Measurements from ENCODE around the gene DLGAP1.

The DLGAP1 gene

DNA sequence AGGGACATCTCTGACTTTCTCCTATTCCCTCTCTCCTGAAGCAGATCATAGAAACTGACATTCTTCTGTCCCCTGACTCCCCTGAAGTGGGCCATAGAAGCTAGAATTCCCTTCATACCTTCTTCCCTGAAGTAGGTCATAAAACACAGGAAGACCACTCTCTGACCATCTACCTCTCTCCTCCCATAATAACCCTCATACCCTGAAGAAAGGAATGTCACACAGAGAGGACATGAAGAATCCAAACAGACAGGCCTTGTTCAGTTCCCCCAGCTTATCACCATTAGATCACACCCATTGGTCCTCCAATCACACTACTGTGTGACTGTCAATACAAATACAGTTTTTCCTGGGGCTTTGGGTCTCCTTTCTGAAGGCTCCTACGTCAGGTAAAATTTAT, 347.1 kb downstream of the DLGAP1 start:
- TF ChIP-seq, protein P1, sequence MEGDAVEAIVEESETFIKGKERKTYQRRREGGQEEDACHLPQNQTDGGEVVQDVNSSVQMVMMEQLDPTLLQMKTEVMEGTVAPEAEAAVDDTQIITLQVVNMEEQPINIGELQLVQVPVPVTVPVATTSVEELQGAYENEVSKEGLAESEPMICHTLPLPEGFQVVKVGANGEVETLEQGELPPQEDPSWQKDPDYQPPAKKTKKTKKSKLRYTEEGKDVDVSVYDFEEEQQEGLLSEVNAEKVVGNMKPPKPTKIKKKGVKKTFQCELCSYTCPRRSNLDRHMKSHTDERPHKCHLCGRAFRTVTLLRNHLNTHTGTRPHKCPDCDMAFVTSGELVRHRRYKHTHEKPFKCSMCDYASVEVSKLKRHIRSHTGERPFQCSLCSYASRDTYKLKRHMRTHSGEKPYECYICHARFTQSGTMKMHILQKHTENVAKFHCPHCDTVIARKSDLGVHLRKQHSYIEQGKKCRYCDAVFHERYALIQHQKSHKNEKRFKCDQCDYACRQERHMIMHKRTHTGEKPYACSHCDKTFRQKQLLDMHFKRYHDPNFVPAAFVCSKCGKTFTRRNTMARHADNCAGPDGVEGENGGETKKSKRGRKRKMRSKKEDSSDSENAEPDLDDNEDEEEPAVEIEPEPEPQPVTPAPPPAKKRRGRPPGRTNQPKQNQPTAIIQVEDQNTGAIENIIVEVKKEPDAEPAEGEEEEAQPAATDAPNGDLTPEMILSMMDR (IDR thresholded peaks at IDR 0.05): no peak

DNA sequence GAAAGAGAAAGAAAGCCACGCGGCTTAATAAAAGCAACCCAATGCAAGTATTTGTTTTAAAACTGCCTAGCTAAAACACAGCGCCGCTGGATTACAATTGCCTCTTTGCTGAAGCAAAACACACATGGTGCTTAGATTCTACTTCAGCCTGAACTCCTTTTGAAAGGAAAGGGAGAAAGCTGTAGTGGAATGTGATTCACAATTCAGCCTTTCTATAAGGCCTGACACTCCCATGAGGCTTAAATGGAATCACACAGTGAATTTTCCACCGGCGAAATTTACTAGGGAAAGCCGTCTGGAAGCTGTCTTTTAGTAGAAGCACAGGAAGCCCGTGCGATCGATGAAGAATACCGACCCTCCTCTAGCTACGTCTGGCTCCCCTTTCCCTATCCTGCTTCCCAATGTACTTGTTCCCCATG, 348.0 kb downstream of the DLGAP1 start:
- TF ChIP-seq, protein P1 (IDR thresholded peaks at IDR 0.05): no peak
- Histone ChIP-seq H3K27me3 (no peaks in the 10 kb centered on the region), H3K36me3 (no peaks in the 10 kb centered on the region), H3K9me3 (no peaks in the 10 kb centered on the region), H3K4me1 (ENCODE audit: control insufficient read depth in 1 of 2, insufficient read depth in 1 of 2, low read depth in 1 of 2, low read length in 1 of 2) (no peaks in the 10 kb centered on the region), H3K4me3 (ENCODE audit: low read depth in 1 of 2, low read length in 1 of 2) (no peak overlapping the region), H3K27ac (no peak overlapping the region)

More for the DNA sequence above, 347.1 kb downstream of the DLGAP1 start:
- Histone ChIP-seq H3K27me3 (no peaks in the 10 kb centered on the region), H3K4me3 (ENCODE audit: low read depth in 1 of 2, low read length in 1 of 2) (no peak overlapping the region), H3K27ac (no peak overlapping the region), H3K36me3 (no peaks in the 10 kb centered on the region), H3K4me1 (ENCODE audit: control insufficient read depth in 1 of 2, insufficient read depth in 1 of 2, low read depth in 1 of 2, low read length in 1 of 2) (no peaks in the 10 kb centered on the region), H3K9me3 (no peaks in the 10 kb centered on the region)

DNA sequence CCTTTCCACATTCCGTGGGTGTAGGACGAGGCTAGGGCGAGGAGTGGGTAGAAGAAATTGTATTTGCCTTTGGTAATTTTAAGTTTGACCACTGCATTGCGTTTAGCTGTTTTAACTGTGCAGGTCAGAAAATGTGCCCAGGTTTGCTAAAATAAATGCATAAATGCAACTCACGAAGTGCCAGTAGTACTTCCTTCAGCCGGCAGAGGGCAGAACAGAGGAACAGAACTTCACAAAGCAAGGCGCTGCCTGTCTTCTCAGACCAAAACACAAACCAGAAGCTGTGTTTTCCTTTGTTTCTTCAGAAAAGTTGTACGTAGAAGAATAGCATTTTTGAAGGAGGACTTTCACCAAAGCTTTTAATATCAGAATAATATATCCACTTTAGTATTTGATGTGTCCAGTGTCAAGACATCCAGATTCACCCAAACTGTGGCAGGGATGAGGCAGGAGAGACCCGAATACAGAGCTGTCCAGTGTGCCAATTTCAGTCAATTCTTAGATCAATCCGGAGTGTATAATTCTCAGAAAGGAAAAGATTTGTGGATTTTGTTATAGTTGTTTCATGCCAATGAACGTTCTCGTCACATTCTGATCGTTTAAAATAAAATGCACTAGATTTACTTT, 348.6 kb downstream of the DLGAP1 start:
- Histone ChIP-seq H3K36me3 (no peaks in the 10 kb centered on the region), H3K4me1 (ENCODE audit: control insufficient read depth in 1 of 2, insufficient read depth in 1 of 2, low read depth in 1 of 2, low read length in 1 of 2) (no peaks in the 10 kb centered on the region), H3K4me3 (ENCODE audit: low read depth in 1 of 2, low read length in 1 of 2) (no peak overlapping the region), H3K27ac (no peak overlapping the region), H3K27me3 (no peaks in the 10 kb centered on the region), H3K9me3 (no peaks in the 10 kb centered on the region)
- TF ChIP-seq, protein P1 (IDR thresholded peaks at IDR 0.05): no peak

DNA sequence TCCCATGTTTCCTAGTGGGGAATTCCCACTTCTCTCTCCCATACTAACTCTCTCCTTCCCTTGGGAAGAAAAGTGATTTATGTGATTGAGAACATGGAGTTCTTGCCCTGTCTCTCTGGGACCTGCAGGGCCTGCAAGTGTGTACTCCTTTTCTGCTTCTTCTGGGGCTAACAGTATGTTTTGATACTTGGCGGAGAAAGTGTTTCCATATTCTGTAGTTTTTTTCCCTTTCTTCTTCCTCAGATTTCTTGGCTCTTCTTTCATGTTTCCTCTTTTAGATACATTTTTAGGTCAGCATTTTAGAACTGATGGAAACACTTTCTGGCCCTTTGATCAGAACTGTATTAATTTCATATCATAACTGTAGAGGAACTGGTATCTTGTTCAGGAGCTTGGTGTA, 352.2 kb downstream of the DLGAP1 start:
- Histone ChIP-seq H3K4me1 (ENCODE audit: control insufficient read depth in 1 of 2, insufficient read depth in 1 of 2, low read depth in 1 of 2, low read length in 1 of 2) (no peaks in the 10 kb centered on the region), H3K27ac (no peak overlapping the region), H3K27me3 (no peaks in the 10 kb centered on the region), H3K9me3 (no peaks in the 10 kb centered on the region), H3K4me3 (ENCODE audit: low read depth in 1 of 2, low read length in 1 of 2) (no peak overlapping the region), H3K36me3 (no peaks in the 10 kb centered on the region)
- TF ChIP-seq, protein P1 (IDR thresholded peaks at IDR 0.05): no peak

DNA sequence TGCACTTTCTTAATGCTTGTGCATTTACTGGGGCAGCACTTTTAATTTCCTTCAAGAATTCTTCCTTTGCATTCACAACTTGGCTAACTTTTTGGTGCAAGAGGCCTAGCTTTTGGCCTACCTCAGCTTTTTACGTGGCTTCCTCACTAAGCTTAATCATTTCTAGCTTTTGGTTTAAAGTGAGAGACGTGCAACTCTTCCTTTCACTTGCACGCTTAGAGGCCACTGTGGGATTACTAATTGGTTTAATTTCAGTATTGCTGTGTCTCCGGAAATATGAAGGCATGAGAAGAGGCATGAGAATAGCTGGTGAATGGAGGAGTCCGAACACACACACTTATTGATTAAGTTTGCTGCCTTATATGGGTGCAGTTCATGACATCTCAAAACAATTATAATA, 354.1 kb downstream of the DLGAP1 start:
- H3K4me3 ChIP-seq (ENCODE audit: low read depth in 1 of 2, low read length in 1 of 2): no peak overlapping the region
- no peaks in the 10 kb centered on the region for H3K9me3 ChIP-seq
- no peaks in the 10 kb centered on the region for H3K27me3 ChIP-seq
- no peak overlapping the region for H3K27ac ChIP-seq
- H3K36me3 ChIP-seq: no peaks in the 10 kb centered on the region
- TF ChIP-seq, protein P1 (IDR thresholded peaks at IDR 0.05): no peak
- H3K4me1 ChIP-seq (ENCODE audit: control insufficient read depth in 1 of 2, insufficient read depth in 1 of 2, low read depth in 1 of 2, low read length in 1 of 2): no peaks in the 10 kb centered on the region

Data from neutrophil (primary cell).